GM19099 (cell line): ENCODE results near the gene AP3M1.

ENCODE experiments used
- POLR2A ChIP-seq: IDR thresholded peaks from 3 replicates; pipeline ENCODE4 v1.6.1; 2011; ENCODE audit warnings: low read depth; ENCODE audit not compliant: insufficient read length; ENCODE audit errors: extremely low read depth

The AP3M1 gene

GRCh38 chr10:74174521-74174920 lies 23.9 kb upstream of the AP3M1 start:
- no peak for TF ChIP-seq POLR2A

- no peak for TF ChIP-seq POLR2A
These were observed 21.0 kb upstream of the AP3M1 start for GRCh38 chr10:74171625-74172024.

- no peak for TF ChIP-seq POLR2A
These were observed 16.8 kb upstream of the AP3M1 start for GRCh38 chr10:74167443-74167842.

- no peak for TF ChIP-seq POLR2A
These were observed 14.9 kb upstream of the AP3M1 start for GRCh38 chr10:74165530-74165901.

GRCh38 chr10:74164716-74165529 lies 14.3 kb upstream of the AP3M1 start:
- TF ChIP-seq POLR2A, result no peak

GRCh38 chr10:74163319-74164068 lies 12.9 kb upstream of the AP3M1 start:
- TF ChIP-seq POLR2A, result no peak

- TF ChIP-seq POLR2A, result no peak
These were observed 9.4 kb upstream of the AP3M1 start for GRCh38 chr10:74160013-74160412.

GRCh38 chr10:74156919-74157289 lies 6.3 kb upstream of the AP3M1 start:
- no peak for TF ChIP-seq POLR2A

GRCh38 chr10:74153676-74154075 lies 3.0 kb upstream of the AP3M1 start:
- no peak for TF ChIP-seq POLR2A

GRCh38 chr10:74153123-74153522 lies 2.5 kb upstream of the AP3M1 start:
- TF ChIP-seq POLR2A, result no peak

GRCh38 chr10:74151879-74152722 lies 1.5 kb upstream of the AP3M1 start:
- TF ChIP-seq POLR2A, result no peak

GRCh38 chr10:74150990-74151878 lies 606 bp upstream of the AP3M1 start, which contains the start of gene ADK:
Gene ADK (plus strand): TSS chr10:74151221. CDS start chr10:74151279, 58 bp downstream.
- TF ChIP-seq POLR2A, result peak; percentile 69

GRCh38 chr10:74145133-74145532 lies 5.5 kb downstream of the AP3M1 start:
- no peak for TF ChIP-seq POLR2A

- TF ChIP-seq POLR2A, result no peak
These were observed 10.1 kb downstream of the AP3M1 start for GRCh38 chr10:74140553-74140952.

- no peak for TF ChIP-seq POLR2A
These were observed 10.6 kb downstream of the AP3M1 start for GRCh38 chr10:74139981-74140380.

- no peak for TF ChIP-seq POLR2A
These were observed 12.6 kb downstream of the AP3M1 start for GRCh38 chr10:74137992-74138391.
